ENCODE measurements around the gene LIMS3. TPM values are rescaled to one million over a fixed set of nuclear protein-coding genes. Genes with fewer than 3 reads are reported as not detected.
"Not testable (repeated sequence)": the region's sequence is repeated elsewhere in the genome, so short reads cannot be mapped to it uniquely, and the experiment has no call there.

Gene LIMS3
- total RNA-seq, 1 experiment from 2014 or later, result 3.4 TPM

DNA sequence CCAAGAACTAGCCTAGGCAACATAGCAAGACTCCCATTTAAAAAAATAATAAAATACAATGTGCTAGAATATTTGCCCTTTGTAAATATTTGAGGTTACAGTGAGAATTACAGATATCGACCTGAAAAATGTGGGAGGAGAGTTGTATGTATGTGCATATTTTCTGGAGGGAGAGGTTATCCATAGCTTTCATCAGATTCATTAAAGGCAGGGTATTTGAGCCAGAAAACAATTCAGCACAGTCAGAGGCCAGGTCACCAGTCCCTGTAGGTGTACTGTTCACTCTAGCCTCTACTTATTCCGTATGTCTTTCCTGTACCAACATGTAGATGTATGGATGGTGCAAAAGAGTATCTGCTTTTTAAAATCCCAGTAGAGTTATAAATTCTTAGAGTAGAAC lies 15.4 kb downstream of the LIMS3 start:
- not testable (repeated sequence) for DNase-seq; H3K4me1 ChIP-seq; H3K27ac ChIP-seq; H3K27me3 ChIP-seq; H3K9me3 ChIP-seq (replicated peaks); H3K36me3 ChIP-seq; H3K4me3 ChIP-seq

- H3K36me3 ChIP-seq; H3K9me3 ChIP-seq (replicated peaks); H3K27me3 ChIP-seq; H3K4me1 ChIP-seq; DNase-seq; H3K4me3 ChIP-seq; H3K27ac ChIP-seq: not testable (repeated sequence)
Observed at GRCh38 chr2:109914552-109914951, 16.1 kb downstream of the LIMS3 start.

DNA sequence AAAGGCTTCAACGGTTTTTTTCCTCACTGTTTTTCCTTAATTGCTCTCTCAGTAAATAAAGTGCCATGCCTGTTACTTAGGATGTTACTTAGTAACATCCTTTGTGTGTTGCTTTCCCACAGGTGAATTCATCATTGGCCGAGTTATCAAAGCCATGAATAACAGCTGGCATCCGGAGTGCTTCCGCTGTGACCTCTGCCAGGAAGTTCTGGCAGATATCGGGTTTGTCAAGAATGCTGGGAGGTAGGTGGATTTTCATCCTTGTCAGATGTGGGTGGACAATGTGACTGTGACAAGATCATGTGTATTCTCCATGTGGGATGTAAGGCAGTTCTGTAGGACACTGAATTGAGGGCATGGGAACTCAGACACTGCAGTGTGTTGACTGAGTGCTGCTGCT lies 17.3 kb downstream of the LIMS3 start:
- H3K4me3 ChIP-seq; DNase-seq; H3K27me3 ChIP-seq; H3K4me1 ChIP-seq; H3K27ac ChIP-seq; H3K9me3 ChIP-seq (replicated peaks); H3K36me3 ChIP-seq: not testable (repeated sequence)

DNA sequence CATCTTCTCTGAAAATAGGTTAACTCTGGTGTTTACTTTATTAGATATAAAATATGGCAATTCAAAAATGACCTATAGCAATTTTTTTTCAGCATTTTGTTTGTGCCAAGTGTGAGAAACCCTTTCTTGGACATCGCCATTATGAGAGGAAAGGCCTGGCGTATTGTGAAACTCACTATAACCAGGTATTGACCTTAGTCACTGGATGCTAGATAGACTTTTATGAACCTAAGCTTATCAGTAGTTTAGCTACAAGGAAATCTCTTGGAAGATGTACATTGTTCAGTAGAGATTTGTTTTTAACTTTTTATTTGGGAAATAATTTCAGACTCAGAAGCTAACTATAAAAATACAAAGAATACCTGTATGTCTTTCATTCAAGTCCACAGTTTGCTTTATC lies 21.7 kb downstream of the LIMS3 start:
- DNase-seq; H3K9me3 ChIP-seq (replicated peaks); H3K27ac ChIP-seq; H3K4me3 ChIP-seq; H3K36me3 ChIP-seq; H3K27me3 ChIP-seq; H3K4me1 ChIP-seq: not testable (repeated sequence)

- not testable (repeated sequence) for H3K9me3 ChIP-seq (replicated peaks); H3K36me3 ChIP-seq; H3K27me3 ChIP-seq; H3K4me3 ChIP-seq; DNase-seq; H3K4me1 ChIP-seq; H3K27ac ChIP-seq
Observed at GRCh38 chr2:109921543-109922384, 23.3 kb downstream of the LIMS3 start.

GRCh38 chr2:109924481-109924880 lies 26.0 kb downstream of the LIMS3 start:
- not testable (repeated sequence) for H3K27ac ChIP-seq; H3K36me3 ChIP-seq; H3K4me3 ChIP-seq; H3K4me1 ChIP-seq; H3K9me3 ChIP-seq (replicated peaks); H3K27me3 ChIP-seq; DNase-seq

DNA sequence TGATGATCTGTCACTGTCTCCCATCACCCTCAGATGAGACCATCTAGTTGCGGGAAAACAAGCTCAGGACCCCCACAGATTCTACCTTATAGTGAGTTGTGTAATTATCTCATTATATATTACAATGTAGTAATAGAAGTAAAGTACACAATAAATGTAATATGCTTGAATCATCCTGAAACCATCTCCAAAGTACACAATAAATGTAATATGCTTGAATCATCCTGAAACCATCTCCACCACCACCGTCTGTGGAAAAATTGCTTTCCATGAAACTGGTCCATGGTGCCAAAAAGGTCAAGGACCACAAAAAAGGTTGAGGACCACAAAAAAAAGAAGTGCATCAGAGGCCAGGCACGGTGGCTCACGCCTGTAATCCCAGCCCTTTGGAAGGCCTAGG lies 29.3 kb downstream of the LIMS3 start:
- DNase-seq; H3K36me3 ChIP-seq; H3K4me3 ChIP-seq; H3K9me3 ChIP-seq (replicated peaks); H3K27me3 ChIP-seq; H3K4me1 ChIP-seq; H3K27ac ChIP-seq: not testable (repeated sequence)

- H3K36me3 ChIP-seq; DNase-seq; H3K4me3 ChIP-seq; H3K9me3 ChIP-seq (replicated peaks); H3K27me3 ChIP-seq; H3K27ac ChIP-seq; H3K4me1 ChIP-seq: not testable (repeated sequence)
Observed at GRCh38 chr2:109929222-109929621, 30.7 kb downstream of the LIMS3 start.

DNA sequence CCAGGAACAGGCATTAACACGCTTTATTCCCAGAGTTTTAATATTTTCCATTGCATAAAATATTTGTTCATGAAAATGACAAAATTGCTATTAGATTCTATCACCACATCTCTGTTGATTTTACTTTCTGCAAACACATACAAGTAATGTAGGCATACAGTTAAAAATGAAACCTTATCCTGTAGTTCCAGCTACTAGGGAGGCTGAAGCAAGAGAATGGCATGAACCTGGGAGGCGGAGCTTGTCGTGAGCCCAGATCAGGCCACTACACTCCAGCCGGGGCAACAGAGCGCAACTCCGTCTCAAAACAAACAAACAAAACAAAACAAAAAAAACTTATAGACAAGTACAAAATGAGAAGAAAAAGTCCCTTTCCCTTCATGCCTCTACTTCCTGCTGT lies 38.0 kb downstream of the LIMS3 start:
- not testable (repeated sequence) for H3K9me3 ChIP-seq (replicated peaks); H3K36me3 ChIP-seq; H3K27ac ChIP-seq; H3K27me3 ChIP-seq; H3K4me1 ChIP-seq; H3K4me3 ChIP-seq; DNase-seq

DNA sequence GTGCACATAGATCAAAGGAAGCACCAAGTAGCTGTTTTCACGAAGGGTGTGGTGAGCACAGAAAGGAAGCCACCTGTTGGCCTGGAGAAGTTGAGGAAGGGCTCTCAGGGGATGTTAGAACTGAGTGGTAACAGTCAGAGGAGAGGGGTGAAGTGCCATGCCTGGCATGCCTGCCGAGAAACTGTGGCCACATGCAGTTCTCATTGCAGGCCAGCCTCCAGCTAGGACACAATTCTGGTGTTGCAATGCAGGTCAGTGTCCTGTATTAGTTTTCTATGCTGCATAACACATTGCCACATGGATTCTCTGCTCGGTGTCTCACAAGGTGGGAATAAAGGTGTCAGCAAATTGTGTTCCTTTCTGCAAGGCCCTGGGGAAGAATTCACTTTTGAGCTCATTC lies 46.9 kb downstream of the LIMS3 start:
- not testable (repeated sequence) for H3K9me3 ChIP-seq (replicated peaks); H3K4me1 ChIP-seq; H3K27ac ChIP-seq; DNase-seq; H3K27me3 ChIP-seq; H3K36me3 ChIP-seq; H3K4me3 ChIP-seq

GRCh38 chr2:109947262-109947958 lies 48.9 kb downstream of the LIMS3 start:
- H3K4me1 ChIP-seq; H3K4me3 ChIP-seq; H3K9me3 ChIP-seq (replicated peaks); DNase-seq; H3K36me3 ChIP-seq; H3K27me3 ChIP-seq; H3K27ac ChIP-seq: not testable (repeated sequence)

- H3K4me3 ChIP-seq; H3K27ac ChIP-seq; H3K4me1 ChIP-seq; H3K36me3 ChIP-seq; H3K9me3 ChIP-seq (replicated peaks); H3K27me3 ChIP-seq; DNase-seq: not testable (repeated sequence)
Observed at GRCh38 chr2:109947959-109948520, 49.6 kb downstream of the LIMS3 start.

DNA sequence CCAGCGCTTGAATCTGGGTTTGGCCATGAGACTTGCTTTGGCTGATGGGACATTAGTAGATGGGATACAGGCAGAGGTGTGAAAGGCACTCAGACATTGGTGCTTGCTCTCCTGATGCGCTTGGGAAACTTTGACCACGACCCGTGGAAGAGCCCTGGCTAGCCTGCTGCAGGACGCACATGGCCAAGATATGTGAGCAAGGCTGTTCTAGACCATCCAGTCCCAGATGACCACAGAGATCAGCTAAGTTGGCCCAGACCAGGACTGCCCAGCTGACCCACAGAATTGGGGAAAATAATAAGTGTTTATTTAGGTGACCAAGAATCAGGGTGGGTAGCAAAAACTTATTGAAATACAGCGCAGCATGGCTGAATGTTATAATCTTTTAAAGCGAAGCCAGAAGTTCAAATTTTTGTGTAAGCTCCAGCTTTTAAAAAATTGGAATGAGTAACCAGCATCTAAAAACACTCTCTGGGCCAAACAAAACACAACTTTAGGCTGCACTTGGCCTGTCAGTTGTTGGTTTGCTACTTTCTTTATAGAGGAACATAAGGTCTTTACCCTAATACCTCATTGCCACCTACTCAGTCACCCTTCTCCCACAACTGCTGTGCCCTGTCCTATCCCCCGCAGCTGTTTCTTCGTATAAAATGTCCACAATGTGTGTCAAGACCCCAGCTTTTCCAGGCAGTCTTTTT lies 51.8 kb downstream of the LIMS3 start:
- not testable (repeated sequence) for H3K4me1 ChIP-seq; DNase-seq; H3K27ac ChIP-seq; H3K27me3 ChIP-seq; H3K9me3 ChIP-seq (replicated peaks); H3K36me3 ChIP-seq; H3K4me3 ChIP-seq

- not testable (repeated sequence) for H3K27ac ChIP-seq; H3K27me3 ChIP-seq; H3K36me3 ChIP-seq; DNase-seq; H3K4me1 ChIP-seq; H3K9me3 ChIP-seq (replicated peaks); H3K4me3 ChIP-seq
Observed at GRCh38 chr2:109963942-109964341, 65.5 kb downstream of the LIMS3 start.

GRCh38 chr2:109965482-109965881 lies 67.0 kb downstream of the LIMS3 start:
- DNase-seq; H3K9me3 ChIP-seq (replicated peaks); H3K27me3 ChIP-seq; H3K4me3 ChIP-seq; H3K36me3 ChIP-seq; H3K27ac ChIP-seq; H3K4me1 ChIP-seq: not testable (repeated sequence)

Data from SJCRH30 (cell line).